Naive thymus-derived CD8-positive, alpha-beta T cell (primary cell): ENCODE results near the gene STX5. TPM values are rescaled to one million over a fixed set of nuclear protein-coding genes. Genes with fewer than 3 reads are reported as not detected.
A peak's percentile ranks its signal among the peaks of the same experiment; 100 is the strongest.

Experiments
- ATAC-seq, 2 donors: fragments of 150-1000 bp; cut with Tn5 transposase in 1 of 2; sonication (Bioruptor Pico), chemical (Tn5 transposase) in 1 of 2; 1 replicate in 1 of 2; 2 replicates in 1 of 2; pipeline ENCODE4 v1.10.0; 2021; ENCODE audit warnings: mild to moderate bottlenecking in 2 of 2, moderate library complexity in 2 of 2
- POLR2A ChIA-PET: fragments of 350-600 bp; sonication (Branson Sonifier 250); formaldehyde crosslinking; loops from one replicate; lab custom pipeline; 2021; ENCODE audit warnings: antibody characterized with exemption; lab: Charles Lee
- DNase-seq, 10 donors: peaks; one replicate each; pipeline versions ENCODE4 v3.0.0 to v3.0.0-alpha.2; 2020 to 2022
- H3K27ac Mint-ChIP-seq, 10 donors: one replicate each; pipeline ENCODE4 v1.8.0; 2020 to 2022; ENCODE audit warnings: mild to moderate bottlenecking in 10 of 10, mixed read lengths in 10 of 10, moderate library complexity in 4 of 10, inconsistent platforms in 1 of 10
- H3K27me3 Mint-ChIP-seq, 5 donors: one replicate each; pipeline ENCODE4 v1.8.0; 2021 to 2022; ENCODE audit warnings: mixed read lengths in 5 of 5
- H3K36me3 Mint-ChIP-seq, 3 donors: one replicate each; pipeline ENCODE4 v1.8.0; 2020 to 2022; ENCODE audit warnings: mixed read lengths in 3 of 3, mild to moderate bottlenecking in 2 of 3, inconsistent platforms in 1 of 3
- H3K4me1 Mint-ChIP-seq, 4 donors: one replicate each; pipeline ENCODE4 v1.8.0; 2021 to 2022; ENCODE audit warnings: mixed read lengths in 4 of 4
- H3K4me3 Mint-ChIP-seq, 10 donors: one replicate each; pipeline ENCODE4 v1.8.0; 2020 to 2022; ENCODE audit warnings: mild to moderate bottlenecking in 10 of 10, mixed read lengths in 10 of 10, moderate library complexity in 6 of 10, inconsistent platforms in 1 of 10
- H3K9me3 Mint-ChIP-seq, 9 donors: one replicate each; pipeline ENCODE4 v1.8.0; 2020 to 2022; ENCODE audit warnings: mixed read lengths in 9 of 9, mild to moderate bottlenecking in 3 of 9, inconsistent platforms in 1 of 9, moderate library complexity in 1 of 9
- polyA plus RNA-seq, 3 donors: library from polyadenylated mRNA; unstranded; fragments of 300-500 nt; fragmentation: Illumina TruSeq; gene quantifications; one replicate each; pipeline ENCODE4 v1.2.3, GENCODE V29; 2021
- total RNA-seq, 8 experiments: library from RNA in 2 of 8; stranded (reverse) in 2 of 8; gene quantifications; one replicate each; pipeline ENCODE4 v1.2.3 and lab custom pipeline; 2021 to 2026

STX5 gene
- total and polyA plus RNA-seq, 5 experiments from 2014 or later: 25.4 to 61.7 (median 30.4) TPM

DNA sequence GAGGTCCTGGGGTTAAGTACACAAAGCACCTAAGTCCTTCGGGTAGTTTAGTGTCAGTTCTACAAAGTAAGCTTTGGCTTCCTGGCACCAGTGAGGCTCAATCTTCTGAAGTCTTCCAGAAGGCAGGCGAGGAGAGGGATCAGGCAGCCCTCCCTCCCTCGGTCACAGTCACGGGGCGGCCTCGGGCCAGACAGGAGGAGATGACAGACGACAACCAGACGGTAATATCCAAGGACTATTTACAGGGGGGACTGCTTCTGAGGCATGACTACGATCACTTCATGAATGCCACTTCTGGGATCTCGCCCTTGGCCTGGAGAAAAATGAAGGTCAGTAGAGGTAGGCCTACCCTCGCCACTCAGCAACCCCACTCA lies 39.7 kb downstream of the STX5 start:
- peaks cover 16 to 54% (median 47%) of the 10 kb centered on the region in 4 donors for H3K4me1 Mint-ChIP-seq
- ATAC-seq: peak; percentile 7 to 9

DNA sequence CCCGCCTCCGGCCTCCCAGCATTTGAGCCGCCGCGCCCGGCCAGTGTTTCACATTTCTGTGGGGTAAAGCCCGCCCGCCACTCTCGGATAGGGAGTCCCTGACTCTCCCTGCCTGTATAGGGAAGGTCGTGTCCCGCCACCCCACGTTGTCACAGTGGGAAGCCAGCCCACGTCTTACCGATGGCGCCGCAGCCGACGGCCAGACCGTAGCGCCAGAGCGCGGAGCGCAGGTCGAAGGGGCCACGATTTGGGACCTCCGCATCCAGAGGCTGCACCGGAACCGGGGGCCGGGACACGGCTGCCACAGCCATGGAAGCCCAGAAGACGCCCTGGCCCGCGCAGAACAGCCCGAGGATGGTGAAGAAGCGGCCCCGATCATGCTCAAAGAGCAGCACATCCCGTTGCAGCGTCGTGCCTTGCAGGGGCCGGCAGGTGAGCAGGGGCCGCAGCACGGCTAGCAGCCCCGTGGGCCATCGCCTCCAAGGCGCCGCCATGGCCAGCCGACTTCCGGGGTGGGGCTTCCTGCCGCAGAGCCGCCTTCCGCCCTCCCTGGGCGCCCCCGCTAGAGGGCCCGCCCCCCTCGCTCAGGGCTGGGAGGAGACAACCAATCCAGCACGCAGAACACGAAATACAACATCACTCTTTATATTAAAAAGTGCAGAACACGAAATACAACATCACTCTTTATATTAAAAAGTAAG lies 40.2 kb downstream of the STX5 start, which contains the start of gene TMEM223:
TMEM223 (minus strand) TSS at position 506 of the 701 bp plus-strand sequence; CDS start at position 494, 12 bp downstream.
- ATAC-seq: peak; percentile 77 to 78
- Mint-ChIP-seq H3K27ac (peak within 1 kb of the TSS; percentile 85 to 97 (median 95)), H3K4me3 (peak within 1 kb of the TSS; percentile 83 to 96 (median 89)), H3K27me3 (no peaks in the 10 kb centered on the region), H3K4me1 (peaks cover 16 to 54% (median 47%) of the 10 kb centered on the region in 4 donors), H3K36me3 (peaks cover 0 to 60% (median 17%) of the 10 kb centered on the region in 3 donors), H3K9me3 (no peaks in the 10 kb centered on the region)
- DNase-seq: peak; percentile 82 to 93 (median 88)
- POLR2A ChIA-PET: interaction anchor here (0.7 to 12.0 kb wide), 25 partner anchors 8 to 237 kb away, joined by 3 to 314 read pairs (median 5); partner anchors contain the start of genes C11orf98, CSKMT, HNRNPUL2 and NXF1

More for the DNA sequence above, 39.7 kb downstream of the STX5 start:
- peaks cover 0 to 65% (median 19%) of the 10 kb centered on the region in 3 donors for H3K36me3 Mint-ChIP-seq
- no peaks in the 10 kb centered on the region for H3K9me3 Mint-ChIP-seq
- peak in 2 of 10 donors; percentile 18 to 42 for DNase-seq
- peak overlapping the region; percentile 83 to 96 (median 89) for H3K4me3 Mint-ChIP-seq
- H3K27me3 Mint-ChIP-seq: no peaks in the 10 kb centered on the region
- peak overlapping the region; percentile 85 to 97 (median 95) for H3K27ac Mint-ChIP-seq
- POLR2A ChIA-PET: interaction anchor here (0.7 to 12.0 kb wide), 16 partner anchors 8 to 237 kb away, joined by 3 to 314 read pairs (median 6); partner anchors contain the start of genes HNRNPUL2, NXF1, ROM1 and SLC3A2

DNA sequence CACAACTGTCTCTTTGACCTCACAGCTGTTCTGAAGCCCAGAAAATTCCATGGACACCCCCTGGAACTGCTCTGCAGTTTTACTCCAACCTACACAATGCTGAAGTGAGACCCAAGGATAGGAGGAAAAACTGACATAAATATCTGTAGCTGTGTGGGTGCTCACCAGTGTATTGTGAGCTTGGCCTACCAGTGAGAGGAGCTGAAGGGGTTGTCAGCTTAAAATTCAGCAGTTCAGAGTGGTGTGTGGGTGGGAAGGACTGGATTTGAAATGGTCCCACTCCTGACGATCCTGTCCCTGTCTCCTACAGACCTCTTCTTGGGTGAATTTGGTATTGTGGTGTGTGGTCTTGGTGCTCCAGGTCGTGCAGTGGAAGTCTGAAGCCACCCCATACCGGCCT lies 42.3 kb downstream of the STX5 start:
- H3K4me1 Mint-ChIP-seq: peaks cover 18 to 62% (median 55%) of the 10 kb centered on the region in 4 donors
- H3K9me3 Mint-ChIP-seq: no peaks in the 10 kb centered on the region
- peak overlapping the region; percentile 77 to 97 (median 94) for H3K27ac Mint-ChIP-seq
- H3K4me3 Mint-ChIP-seq: peak overlapping the region; percentile 64 to 96 (median 92)
- POLR2A ChIA-PET: interaction anchor here (0.5 to 12.0 kb wide), 15 partner anchors 10 to 1377 kb away, joined by 3 to 314 read pairs (median 8); partner anchors contain the start of genes NXF1, POLR2G, SLC3A2 and STX5
- H3K27me3 Mint-ChIP-seq: no peaks in the 10 kb centered on the region
- ATAC-seq (no peak), DNase-seq (no peak)
- peaks cover 0 to 43% (median 6%) of the 10 kb centered on the region in 3 donors for H3K36me3 Mint-ChIP-seq

DNA sequence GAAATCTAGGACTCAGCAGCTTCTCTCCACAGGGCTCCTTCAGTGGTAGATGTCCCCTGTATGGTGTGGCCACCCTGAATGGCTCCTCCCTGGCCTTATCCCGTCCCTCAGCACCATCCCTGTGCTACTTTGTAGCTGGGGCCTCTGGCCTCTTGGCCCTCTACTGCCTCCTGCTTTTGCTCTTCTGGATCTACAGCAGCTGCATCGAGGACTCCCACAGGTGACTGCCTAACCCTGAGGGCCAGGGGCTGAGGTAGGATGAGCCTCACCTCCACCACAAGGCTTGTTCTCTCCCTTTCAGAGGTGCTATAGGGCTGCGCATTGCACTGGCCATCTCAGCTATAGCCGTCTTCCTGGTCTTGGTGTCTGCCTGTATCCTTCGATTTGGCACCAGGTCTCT lies 42.9 kb downstream of the STX5 start:
- DNase-seq: no peak
- H3K4me1 Mint-ChIP-seq: peaks cover 15 to 59% (median 52%) of the 10 kb centered on the region in 4 donors
- H3K36me3 Mint-ChIP-seq: peaks cover 0 to 37% (median under 1%) of the 10 kb centered on the region in 3 donors
- no peaks in the 10 kb centered on the region for H3K27me3 Mint-ChIP-seq
- H3K27ac Mint-ChIP-seq: peak overlapping the region; percentile 83 to 98 (median 94)
- no peak for ATAC-seq
- no peaks in the 10 kb centered on the region for H3K9me3 Mint-ChIP-seq
- peak overlapping the region; percentile 64 to 96 (median 92) for H3K4me3 Mint-ChIP-seq
- POLR2A ChIA-PET: interaction anchor here (0.5 to 12.0 kb wide), 14 partner anchors 13 to 231 kb away, joined by 3 to 314 read pairs (median 16); partner anchors contain the start of genes BSCL2, GNG3, NXF1 and POLR2G

DNA sequence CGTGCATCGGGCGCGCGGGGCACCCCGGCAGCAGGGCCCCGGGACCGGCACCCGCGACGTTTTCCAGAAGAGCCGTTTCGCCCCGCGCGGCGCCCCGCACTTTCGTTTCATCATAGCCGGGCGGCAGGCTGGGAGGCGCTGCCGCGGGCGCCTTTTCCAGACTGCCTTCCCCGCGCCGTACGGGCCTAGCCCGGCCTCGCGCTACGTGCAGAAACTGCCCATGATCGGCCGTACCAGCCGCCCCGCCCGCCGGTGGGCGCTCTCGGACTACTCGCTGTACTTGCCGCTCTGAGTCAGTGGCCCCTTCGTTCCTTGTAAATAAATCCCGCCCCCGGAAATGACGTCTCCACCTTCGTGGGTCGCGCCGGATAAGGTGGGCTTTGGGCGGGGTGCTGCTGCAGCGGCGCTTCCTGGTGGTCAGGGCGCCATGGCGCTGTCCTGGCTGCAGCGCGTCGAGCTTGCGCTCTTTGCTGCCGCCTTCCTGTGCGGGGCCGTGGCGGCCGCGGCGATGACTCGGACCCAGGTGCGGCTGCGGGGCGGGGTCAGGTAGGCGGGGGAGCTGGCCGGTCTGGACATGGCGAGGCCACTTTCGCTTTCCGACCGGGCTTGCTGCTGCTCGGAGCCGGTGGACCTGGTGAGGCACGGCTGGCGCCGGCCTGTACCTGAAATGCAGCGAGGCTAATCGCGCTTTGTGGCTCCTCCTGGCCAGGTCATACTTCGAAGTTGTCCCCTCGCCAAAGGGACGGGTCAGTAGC lies 44.7 kb downstream of the STX5 start, which contains the start of gene TMEM179B:
TMEM179B (plus strand) TSS at position 398 of the 755 bp plus-strand sequence; CDS start at position 428, 30 bp downstream.
- DNase-seq (peak; percentile 90 to 99 (median 97)), ATAC-seq (peak; percentile 69 to 73)
- Mint-ChIP-seq H3K9me3 (no peaks in the 10 kb centered on the region), H3K27ac (peak within 1 kb of the TSS; percentile 92 to 98 (median 96)), H3K4me3 (peak within 1 kb of the TSS; percentile 90 to 96 (median 96)), H3K27me3 (no peaks in the 10 kb centered on the region), H3K4me1 (peaks cover 14 to 53% (median 46%) of the 10 kb centered on the region in 4 donors), H3K36me3 (peaks cover 0 to 36% (median 0%) of the 10 kb centered on the region in 3 donors)
- POLR2A ChIA-PET: interaction anchor here (0.6 to 12.0 kb wide), 34 partner anchors 9 to 385 kb away, joined by 3 to 314 read pairs (median 5); partner anchors contain the start of genes BSCL2, C11orf98, CSKMT and GANAB

DNA sequence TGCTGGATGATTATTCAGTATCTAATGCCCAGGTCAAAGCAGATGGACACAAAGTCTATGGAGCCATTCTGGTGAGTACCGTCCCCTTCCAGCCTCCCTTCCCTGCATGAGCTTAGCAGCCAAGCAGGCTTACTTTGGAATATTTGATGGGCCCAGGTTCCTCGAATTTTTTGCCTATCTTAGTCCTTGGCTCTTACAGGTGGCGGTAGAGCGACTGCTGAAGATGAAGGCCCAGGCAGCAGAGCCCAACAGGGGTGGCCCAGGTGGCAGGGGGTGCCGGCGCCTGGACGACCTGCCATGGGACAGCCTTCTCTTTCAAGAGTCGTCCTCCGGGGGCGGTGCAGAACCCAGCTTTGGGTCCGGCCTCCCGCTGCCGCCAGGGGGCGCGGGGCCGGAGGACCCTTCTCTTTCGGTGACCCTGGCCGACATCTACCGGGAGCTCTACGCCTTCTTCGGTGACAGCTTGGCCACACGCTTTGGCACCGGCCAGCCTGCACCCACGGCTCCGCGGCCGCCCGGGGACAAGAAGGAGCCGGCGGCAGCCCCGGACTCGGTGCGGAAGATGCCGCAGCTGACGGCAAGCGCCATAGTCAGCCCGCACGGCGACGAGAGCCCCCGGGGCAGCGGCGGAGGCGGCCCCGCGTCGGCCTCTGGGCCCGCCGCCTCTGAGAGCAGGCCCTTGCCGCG lies 45.4 kb downstream of the STX5 start:
- Mint-ChIP-seq H3K9me3 (no peaks in the 10 kb centered on the region), H3K27me3 (no peaks in the 10 kb centered on the region)

DNA sequence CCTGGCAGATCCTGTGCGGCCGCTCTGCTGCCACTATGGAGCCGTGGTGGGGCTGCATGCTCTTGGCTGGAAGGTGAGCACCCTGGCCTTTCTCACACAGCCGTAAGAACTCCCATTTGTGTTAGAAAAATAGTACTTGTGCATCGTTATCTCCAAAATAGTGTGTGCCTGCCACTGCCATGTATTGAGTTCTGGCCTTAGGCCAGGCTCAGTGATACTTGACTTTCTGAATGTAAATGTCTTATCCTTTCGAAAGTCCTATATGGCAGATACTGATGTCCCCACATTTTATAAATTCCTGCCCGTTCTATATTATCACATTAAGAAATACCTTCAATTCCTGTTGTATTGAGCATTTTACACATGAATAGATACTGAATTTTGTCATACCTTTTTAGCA lies 49.1 kb downstream of the STX5 start:
- H3K4me1 Mint-ChIP-seq: peaks cover 4 to 16% (median 12%) of the 10 kb centered on the region in 4 donors
- no peak for ATAC-seq
- no peaks in the 10 kb centered on the region for H3K9me3 Mint-ChIP-seq
- peak overlapping the region in 2 of 10 donors; percentile 13 to 15 for H3K27ac Mint-ChIP-seq
- POLR2A ChIA-PET: interaction anchor here (0.6 to 12.0 kb wide), 3 partner anchors 52 to 104 kb away, joined by 3 to 314 read pairs (median 5); partner anchors contain the start of genes UBXN1 and WDR74
- no peaks in the 10 kb centered on the region for H3K27me3 Mint-ChIP-seq
- no peak overlapping the region for H3K4me3 Mint-ChIP-seq
- DNase-seq: no peak
- H3K36me3 Mint-ChIP-seq: peaks cover 0 to 36% (median 0%) of the 10 kb centered on the region in 3 donors

More for the DNA sequence above, 45.4 kb downstream of the STX5 start:
- H3K4me3 Mint-ChIP-seq: peak overlapping the region; percentile 81 to 95 (median 86)
- DNase-seq (peak; percentile 73 to 90 (median 85)), ATAC-seq (peak; percentile 69 to 70)
- H3K36me3 Mint-ChIP-seq: peaks cover 0 to 32% (median 0%) of the 10 kb centered on the region in 3 donors
- POLR2A ChIA-PET: interaction anchor here (0.5 to 12.0 kb wide), 28 partner anchors 10 to 233 kb away, joined by 3 to 314 read pairs (median 6); partner anchors contain the start of genes BSCL2, C11orf98, CSKMT and GANAB
- H3K27ac Mint-ChIP-seq: peak overlapping the region; percentile 91 to 97 (median 94)
- H3K4me1 Mint-ChIP-seq: peaks cover 13 to 48% (median 43%) of the 10 kb centered on the region in 4 donors

DNA sequence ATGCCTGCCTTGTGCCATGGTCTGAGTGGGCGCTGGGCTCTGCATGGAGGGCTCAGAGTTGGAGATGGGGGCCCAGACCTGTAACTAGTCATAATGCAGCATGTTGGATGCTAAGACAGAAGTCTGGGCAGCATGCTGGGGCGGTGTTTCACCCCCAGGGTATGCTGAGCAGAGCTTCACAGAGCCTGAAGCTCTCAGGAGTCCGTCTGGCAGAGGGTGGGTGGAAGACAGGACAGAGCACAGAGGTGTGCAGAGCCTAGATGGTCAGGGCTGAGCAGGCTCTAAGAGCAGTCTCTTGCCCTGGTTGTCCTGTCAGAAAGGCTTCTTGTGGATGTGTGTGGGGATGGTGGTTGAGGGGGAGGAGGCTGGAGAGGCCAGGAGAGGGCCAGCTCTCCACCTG lies 53.4 kb downstream of the STX5 start:
- no peaks in the 10 kb centered on the region for H3K27me3 Mint-ChIP-seq
- no peaks in the 10 kb centered on the region for H3K9me3 Mint-ChIP-seq
- peaks cover 0 to 52% (median 2%) of the 10 kb centered on the region in 3 donors for H3K36me3 Mint-ChIP-seq
- peak overlapping the region in 4 of 10 donors; percentile 51 to 86 (median 57) for H3K27ac Mint-ChIP-seq
- POLR2A ChIA-PET: interaction anchor here (0.5 kb wide), 1 partner anchor 1406 kb away, joined by 4 read pairs; no protein-coding TSS in a partner anchor
- DNase-seq (no peak), ATAC-seq (no peak)
- peaks cover 5 to 10% (median 6%) of the 10 kb centered on the region in 4 donors for H3K4me1 Mint-ChIP-seq
- no peak overlapping the region for H3K4me3 Mint-ChIP-seq

DNA sequence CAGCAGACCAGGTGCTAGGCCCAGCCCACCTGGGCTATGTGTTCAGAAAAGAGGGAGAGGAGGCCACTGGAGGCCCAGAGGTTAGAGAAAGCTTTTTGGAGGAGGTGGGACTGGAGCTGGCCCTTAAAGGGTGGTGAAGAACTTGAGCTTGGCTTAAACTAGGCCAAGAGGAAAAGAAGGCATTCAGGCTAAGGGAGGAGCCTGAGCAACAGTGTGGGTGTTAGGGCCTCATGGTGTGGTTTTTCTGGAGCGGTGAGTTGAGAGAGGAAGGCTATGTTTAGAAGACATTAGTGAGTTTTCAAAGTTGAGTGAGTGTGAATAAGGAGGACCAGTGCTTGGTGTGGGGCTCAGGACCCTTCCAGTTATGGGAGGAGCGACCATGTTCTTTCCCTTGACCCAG lies 54.5 kb downstream of the STX5 start:
- H3K9me3 Mint-ChIP-seq: no peaks in the 10 kb centered on the region
- H3K27ac Mint-ChIP-seq: peak overlapping the region in 3 of 10 donors; percentile 19 to 74 (median 57)
- ATAC-seq: no peak
- DNase-seq: no peak
- POLR2A ChIA-PET: interaction anchor here (0.6 to 3.7 kb wide), 3 partner anchors 9 to 41 kb away, joined by 3 to 24 read pairs (median 6); partner anchors contain the start of genes TMEM179B and ZBTB3
- peaks cover 5 to 11% (median 7%) of the 10 kb centered on the region in 4 donors for H3K4me1 Mint-ChIP-seq
- H3K4me3 Mint-ChIP-seq: no peak overlapping the region
- H3K36me3 Mint-ChIP-seq: peaks cover 0 to 41% (median 2%) of the 10 kb centered on the region in 3 donors
- H3K27me3 Mint-ChIP-seq: no peaks in the 10 kb centered on the region

DNA sequence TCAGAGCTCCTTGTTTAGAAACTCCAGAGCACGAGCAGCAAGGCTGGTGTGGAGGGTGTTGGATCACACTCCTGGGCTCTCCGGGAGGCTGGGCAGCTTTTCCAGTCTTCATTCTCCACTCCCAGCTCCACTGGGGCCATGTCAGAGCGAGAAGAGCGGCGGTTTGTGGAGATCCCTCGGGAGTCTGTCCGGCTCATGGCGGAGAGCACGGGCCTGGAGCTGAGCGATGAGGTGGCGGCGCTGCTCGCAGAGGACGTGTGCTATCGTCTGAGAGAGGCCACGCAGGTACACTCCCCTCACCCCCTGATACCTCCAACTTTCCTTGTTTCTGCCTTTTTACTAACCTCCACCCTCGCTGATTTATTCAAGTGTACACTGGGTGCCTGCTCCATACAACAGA lies 56.2 kb downstream of the STX5 start:
- ATAC-seq: no peak
- peak overlapping the region in 4 of 10 donors; percentile 17 to 51 (median 32) for H3K27ac Mint-ChIP-seq
- no peaks in the 10 kb centered on the region for H3K27me3 Mint-ChIP-seq
- no peaks in the 10 kb centered on the region for H3K9me3 Mint-ChIP-seq
- H3K36me3 Mint-ChIP-seq: peaks cover 0 to 38% (median 2%) of the 10 kb centered on the region in 3 donors
- H3K4me3 Mint-ChIP-seq: peak overlapping the region in 1 of 10 donors; percentile 36
- H3K4me1 Mint-ChIP-seq: peaks cover 12 to 25% (median 21%) of the 10 kb centered on the region in 4 donors
- no peak for DNase-seq
- POLR2A ChIA-PET: interaction anchor here (0.6 to 3.7 kb wide), 8 partner anchors 11 to 138 kb away, joined by 3 to 24 read pairs (median 4); partner anchors contain the start of genes POLR2G, TMEM179B and ZBTB3

DNA sequence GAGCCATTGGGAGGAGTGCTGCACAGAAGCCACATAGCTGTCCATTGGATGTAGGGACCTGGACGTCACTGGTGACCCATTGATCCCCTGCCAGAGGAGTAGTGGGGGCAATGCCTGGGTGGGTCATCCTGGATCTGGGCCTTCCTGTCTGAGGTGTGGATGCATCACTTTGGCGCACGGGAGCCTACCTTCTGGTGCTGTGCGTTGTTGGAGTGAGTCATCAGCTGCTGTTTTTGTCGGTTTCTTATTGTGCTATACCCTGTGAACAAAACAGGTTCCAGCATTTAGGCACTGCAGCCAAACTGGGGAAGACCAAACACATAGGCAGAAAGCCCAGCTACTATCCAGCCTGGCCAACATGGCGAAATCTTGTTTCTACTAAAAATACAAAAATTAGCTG lies 57.4 kb downstream of the STX5 start:
- no peak overlapping the region for H3K27ac Mint-ChIP-seq
- no peaks in the 10 kb centered on the region for H3K27me3 Mint-ChIP-seq
- no peak overlapping the region for H3K4me3 Mint-ChIP-seq
- ATAC-seq (no peak), DNase-seq (no peak)
- H3K4me1 Mint-ChIP-seq: peaks cover 18 to 36% (median 33%) of the 10 kb centered on the region in 4 donors
- H3K36me3 Mint-ChIP-seq: peaks cover 0 to 35% (median 2%) of the 10 kb centered on the region in 3 donors
- no peaks in the 10 kb centered on the region for H3K9me3 Mint-ChIP-seq
- POLR2A ChIA-PET: interaction anchor here (1.3 to 3.7 kb wide), 4 partner anchors 12 to 65 kb away, joined by 3 to 24 read pairs (median 6); partner anchors contain the start of genes POLR2G, TMEM179B and ZBTB3
